ENCODE measurements around the gene NYAP2.

The NYAP2 gene

GRCh38 chr2:225615514-225615913, 216.0 kb downstream of the NYAP2 start:
- no peak for DNase-seq
- TF ChIP-seq, protein P1, sequence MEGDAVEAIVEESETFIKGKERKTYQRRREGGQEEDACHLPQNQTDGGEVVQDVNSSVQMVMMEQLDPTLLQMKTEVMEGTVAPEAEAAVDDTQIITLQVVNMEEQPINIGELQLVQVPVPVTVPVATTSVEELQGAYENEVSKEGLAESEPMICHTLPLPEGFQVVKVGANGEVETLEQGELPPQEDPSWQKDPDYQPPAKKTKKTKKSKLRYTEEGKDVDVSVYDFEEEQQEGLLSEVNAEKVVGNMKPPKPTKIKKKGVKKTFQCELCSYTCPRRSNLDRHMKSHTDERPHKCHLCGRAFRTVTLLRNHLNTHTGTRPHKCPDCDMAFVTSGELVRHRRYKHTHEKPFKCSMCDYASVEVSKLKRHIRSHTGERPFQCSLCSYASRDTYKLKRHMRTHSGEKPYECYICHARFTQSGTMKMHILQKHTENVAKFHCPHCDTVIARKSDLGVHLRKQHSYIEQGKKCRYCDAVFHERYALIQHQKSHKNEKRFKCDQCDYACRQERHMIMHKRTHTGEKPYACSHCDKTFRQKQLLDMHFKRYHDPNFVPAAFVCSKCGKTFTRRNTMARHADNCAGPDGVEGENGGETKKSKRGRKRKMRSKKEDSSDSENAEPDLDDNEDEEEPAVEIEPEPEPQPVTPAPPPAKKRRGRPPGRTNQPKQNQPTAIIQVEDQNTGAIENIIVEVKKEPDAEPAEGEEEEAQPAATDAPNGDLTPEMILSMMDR (IDR thresholded peaks at IDR 0.05) = no peak
- Histone ChIP-seq H3K36me3 (no peaks in the 10 kb centered on the region), H3K9me3 (no peaks in the 10 kb centered on the region), H3K4me3 (no peak overlapping the region), H3K27me3 (no peaks in the 10 kb centered on the region), H3K4me1 (no peaks in the 10 kb centered on the region), H3K27ac (no peak overlapping the region)
- intact Hi-C loops (cut with DNase I; ENCODE audit: low total_unique reads) = no loop called here

DNA sequence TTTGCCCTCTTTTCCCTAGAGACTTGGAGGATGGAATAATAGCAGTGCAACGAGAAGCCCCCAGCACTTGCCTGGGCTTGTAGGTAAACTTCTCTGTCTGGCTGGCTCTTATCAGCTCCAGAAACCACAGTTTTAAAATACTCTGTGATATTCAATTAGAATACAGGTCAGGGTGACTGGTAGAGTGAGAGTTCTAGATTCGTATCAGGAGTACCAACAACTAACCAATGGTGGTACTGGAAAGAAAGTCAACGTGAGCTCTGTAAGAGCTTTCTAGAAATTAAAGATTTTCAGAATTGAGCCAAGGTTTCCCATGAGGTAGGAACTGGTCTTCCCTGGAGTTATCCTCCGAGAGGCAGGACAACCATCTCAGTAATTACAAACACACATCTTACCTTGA, 216.9 kb downstream of the NYAP2 start:
- H3K27ac ChIP-seq = no peak overlapping the region
- no peaks in the 10 kb centered on the region for H3K9me3 ChIP-seq
- TF ChIP-seq, protein P1 (IDR thresholded peaks at IDR 0.05) = no peak
- DNase-seq = no peak
- H3K27me3 ChIP-seq = no peaks in the 10 kb centered on the region
- H3K4me3 ChIP-seq = no peak overlapping the region
- no peaks in the 10 kb centered on the region for H3K4me1 ChIP-seq
- intact Hi-C loops (cut with DNase I; ENCODE audit: low total_unique reads) = no loop called here
- no peaks in the 10 kb centered on the region for H3K36me3 ChIP-seq

DNA sequence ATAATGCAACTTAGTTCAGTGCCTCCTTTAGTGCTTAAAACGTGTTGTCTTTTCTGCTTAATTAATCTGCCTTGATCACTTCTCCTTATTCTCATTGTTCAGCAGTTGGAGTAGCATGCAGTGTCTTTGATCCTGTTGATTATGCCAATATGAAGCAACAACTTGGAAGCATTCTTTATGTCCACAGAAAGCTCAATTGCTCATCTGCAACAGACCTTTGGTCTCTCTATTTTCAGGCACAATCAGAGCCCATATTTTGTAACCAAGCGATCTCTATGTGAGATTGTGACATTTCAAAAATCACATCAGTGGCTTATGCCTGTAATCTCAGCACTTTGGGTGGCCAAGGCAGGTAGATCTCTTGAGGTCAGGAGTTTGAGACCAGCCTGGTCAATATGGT, 217.3 kb downstream of the NYAP2 start:
- TF ChIP-seq, protein P1 (IDR thresholded peaks at IDR 0.05) = no peak
- Histone ChIP-seq H3K36me3 (no peaks in the 10 kb centered on the region), H3K4me1 (no peaks in the 10 kb centered on the region), H3K9me3 (no peaks in the 10 kb centered on the region), H3K27ac (no peak overlapping the region), H3K27me3 (no peaks in the 10 kb centered on the region), H3K4me3 (no peak overlapping the region)
- intact Hi-C loops (cut with DNase I; ENCODE audit: low total_unique reads) = no loop called here
- no peak for DNase-seq

- Histone ChIP-seq H3K27me3 (no peaks in the 10 kb centered on the region), H3K9me3 (no peaks in the 10 kb centered on the region), H3K4me1 (no peaks in the 10 kb centered on the region), H3K27ac (no peak overlapping the region), H3K4me3 (no peak overlapping the region), H3K36me3 (no peaks in the 10 kb centered on the region)
- intact Hi-C loops (cut with DNase I; ENCODE audit: low total_unique reads) = no loop called here
- DNase-seq = no peak
- TF ChIP-seq, protein P1 (IDR thresholded peaks at IDR 0.05) = no peak
Observed at GRCh38 chr2:225620227-225620626, 220.7 kb downstream of the NYAP2 start.

GRCh38 chr2:225630824-225631533, 231.5 kb downstream of the NYAP2 start:
- intact Hi-C loops (cut with DNase I; ENCODE audit: low total_unique reads) = no loop called here
- no peaks in the 10 kb centered on the region for H3K36me3 ChIP-seq
- DNase-seq = no peak
- H3K27me3 ChIP-seq = no peaks in the 10 kb centered on the region
- no peaks in the 10 kb centered on the region for H3K4me1 ChIP-seq
- no peak overlapping the region for H3K27ac ChIP-seq
- no peaks in the 10 kb centered on the region for H3K9me3 ChIP-seq
- no peak overlapping the region for H3K4me3 ChIP-seq
- TF ChIP-seq, protein P1 (IDR thresholded peaks at IDR 0.05) = no peak

DNA sequence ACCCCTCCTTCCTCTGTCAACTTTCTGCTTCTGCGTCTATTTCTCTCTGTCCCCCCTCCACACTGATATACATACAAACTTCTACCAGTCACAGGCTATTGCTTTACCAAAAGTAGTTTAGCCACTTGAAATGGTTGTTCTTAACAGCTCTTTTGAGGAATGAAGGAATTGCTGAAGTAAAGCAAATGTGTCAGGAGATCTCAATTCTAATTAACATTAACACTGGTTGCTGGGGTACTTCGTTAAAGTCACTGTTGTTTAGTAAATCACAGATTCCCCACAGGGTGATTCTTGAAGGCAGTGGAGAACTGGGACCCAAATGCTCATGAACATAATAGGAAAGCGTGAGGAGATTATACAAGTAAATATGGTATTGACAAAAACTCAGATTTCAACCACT, 232.8 kb downstream of the NYAP2 start:
- TF ChIP-seq, protein P1 (IDR thresholded peaks at IDR 0.05) = no peak
- Histone ChIP-seq H3K27ac (no peak overlapping the region), H3K4me3 (no peak overlapping the region), H3K27me3 (no peaks in the 10 kb centered on the region), H3K36me3 (no peaks in the 10 kb centered on the region), H3K4me1 (no peaks in the 10 kb centered on the region), H3K9me3 (no peaks in the 10 kb centered on the region)
- intact Hi-C loops (cut with DNase I; ENCODE audit: low total_unique reads) = no loop called here
- no peak for DNase-seq
